Right hindlimb (tissue), 1 donor: ENCODE results near the gene TAS2R14.

Source experiments
- DNase-seq: peaks from one replicate; pipeline ENCODE4 v3.0.0-alpha.2; 2018

TAS2R14 gene, protein sequence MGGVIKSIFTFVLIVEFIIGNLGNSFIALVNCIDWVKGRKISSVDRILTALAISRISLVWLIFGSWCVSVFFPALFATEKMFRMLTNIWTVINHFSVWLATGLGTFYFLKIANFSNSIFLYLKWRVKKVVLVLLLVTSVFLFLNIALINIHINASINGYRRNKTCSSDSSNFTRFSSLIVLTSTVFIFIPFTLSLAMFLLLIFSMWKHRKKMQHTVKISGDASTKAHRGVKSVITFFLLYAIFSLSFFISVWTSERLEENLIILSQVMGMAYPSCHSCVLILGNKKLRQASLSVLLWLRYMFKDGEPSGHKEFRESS

DNA sequence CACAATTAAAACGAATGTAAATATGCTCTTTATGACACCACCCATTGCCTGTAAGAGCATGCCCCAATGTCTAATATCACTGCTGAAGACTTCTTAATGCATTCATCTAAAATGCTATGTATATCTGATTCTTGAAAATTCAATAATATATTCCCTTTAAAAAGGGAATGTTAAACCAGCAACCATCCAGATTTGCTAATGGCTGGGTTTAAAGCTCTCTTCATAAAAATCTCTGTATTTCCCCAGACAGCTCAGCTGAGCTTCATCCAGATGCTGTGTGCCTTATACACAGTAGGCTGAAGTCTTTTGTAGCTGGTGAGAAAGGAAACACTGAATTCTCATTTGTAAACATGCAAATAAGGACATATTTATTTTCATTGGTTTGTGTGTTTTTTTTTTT lies at the start of gene TAS2R14:
TSS of gene TAS2R14 (minus strand) at position 101 of the 400 bp plus-strand sequence. CDS start at position 45, 56 bp downstream.
- no peak for DNase-seq

DNA sequence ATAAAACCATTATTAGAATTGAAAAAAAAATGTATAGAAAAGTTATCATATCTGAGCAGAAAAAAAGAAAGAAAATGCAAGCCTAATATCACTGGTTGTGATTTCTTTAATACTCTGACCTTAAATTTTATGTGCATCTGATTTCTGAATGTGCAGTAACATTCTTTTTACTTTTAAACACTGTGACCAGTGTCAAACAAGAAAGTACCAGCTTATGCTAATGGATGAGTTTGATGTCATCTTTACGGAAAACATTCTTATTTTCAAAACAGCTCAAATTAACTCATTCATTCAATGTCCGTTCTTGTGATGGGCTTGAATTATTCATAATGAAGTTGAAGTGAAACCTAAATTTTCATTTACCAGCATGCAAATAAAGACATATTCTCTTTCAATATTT lies 47.7 kb upstream of the TAS2R14 start, which contains the start of gene TAS2R50:
TSS of gene TAS2R50 (minus strand) at position 101 of the 400 bp plus-strand sequence. CDS start at position 49, 52 bp downstream.
- no peak for DNase-seq

DNA sequence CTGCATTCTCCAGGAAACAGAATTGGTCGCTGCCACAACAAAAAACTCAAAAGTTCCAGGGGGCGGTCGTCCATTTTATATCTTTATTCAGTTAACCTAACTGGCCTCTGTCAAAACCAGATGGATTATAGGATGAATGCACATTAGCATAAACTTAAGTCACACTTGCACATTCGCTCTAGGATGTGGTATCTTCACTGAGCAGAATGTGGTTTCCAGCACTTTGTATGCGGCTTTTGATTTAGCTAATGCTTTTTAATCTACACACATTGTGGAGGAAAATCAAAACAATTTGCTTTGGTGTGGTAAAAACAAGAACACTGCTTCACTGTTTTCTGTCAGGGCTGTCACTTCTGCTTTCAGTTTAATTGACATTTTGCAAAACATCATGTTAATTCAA lies 43.2 kb upstream of the TAS2R14 start:
- no peak for DNase-seq

DNA sequence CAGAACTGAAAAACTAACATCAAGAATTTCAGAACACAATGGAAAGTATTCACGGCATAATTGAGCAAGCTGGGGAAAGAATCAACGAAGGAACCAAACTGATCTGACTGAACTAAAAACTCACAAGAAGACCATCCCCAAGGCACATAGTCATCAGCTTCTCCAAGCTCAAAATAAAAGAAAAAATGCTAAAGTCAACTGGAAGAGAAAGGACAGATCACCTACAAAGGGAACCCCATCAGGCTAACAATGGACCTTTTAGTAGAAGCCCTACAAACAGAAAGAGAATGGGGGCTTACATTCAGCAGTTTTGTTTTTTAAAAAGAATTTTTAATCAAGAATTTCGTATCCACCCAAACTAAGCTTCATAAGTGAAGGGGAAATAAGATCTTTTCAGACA lies 35.9 kb upstream of the TAS2R14 start:
- DNase-seq: no peak

DNA sequence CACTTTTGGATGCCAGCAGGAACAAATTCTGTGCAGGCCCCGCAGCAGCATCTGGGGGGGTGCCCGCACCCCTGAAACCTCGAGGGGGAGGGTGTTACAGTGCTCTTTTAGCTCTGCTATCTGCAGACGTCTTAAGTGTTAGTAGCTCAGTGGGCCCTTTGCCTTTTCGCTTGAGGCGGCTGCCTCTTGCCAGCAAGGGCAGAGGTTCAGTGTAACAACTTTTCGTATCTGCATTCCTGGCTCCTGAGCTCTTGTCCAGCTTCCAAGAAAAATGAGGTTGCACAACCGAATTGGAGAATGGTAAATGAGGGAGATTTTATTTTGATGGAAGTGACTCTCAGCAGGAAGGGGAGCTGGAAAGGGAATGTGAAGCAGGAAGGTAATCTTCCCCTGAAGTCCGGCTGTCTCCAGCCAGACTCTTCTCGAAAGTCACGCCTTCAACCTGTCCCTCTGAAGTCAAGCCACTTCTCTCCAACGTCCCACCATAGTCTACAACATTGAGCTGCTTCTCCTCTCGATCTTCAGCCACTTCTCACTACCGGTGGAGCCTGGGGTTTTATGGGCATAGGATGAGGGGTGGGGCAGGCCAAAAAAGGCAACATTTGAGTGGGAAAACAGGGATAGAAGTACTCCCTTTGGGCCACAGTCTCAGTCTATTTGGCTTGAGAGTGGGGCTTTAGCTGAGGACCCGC lies 29.8 kb upstream of the TAS2R14 start:
- DNase-seq: peak; percentile 14

DNA sequence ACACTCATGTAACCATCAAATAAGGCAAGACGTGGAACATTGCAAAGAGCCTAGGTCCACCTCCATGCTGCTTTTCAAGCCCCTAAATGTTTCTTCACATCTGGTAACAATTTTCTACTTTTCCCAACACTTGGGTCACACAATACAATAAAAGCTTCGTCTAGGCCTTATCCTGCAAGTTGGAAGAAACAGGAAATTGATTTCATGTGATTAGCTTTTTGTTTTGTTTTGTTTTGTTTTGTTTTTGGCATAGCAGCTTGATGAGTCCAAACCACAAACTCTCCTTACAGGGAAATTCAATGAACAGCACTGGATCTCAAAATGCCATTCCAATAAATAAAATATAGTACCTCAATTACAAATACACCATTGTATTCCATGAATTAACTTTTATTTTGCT lies 28.3 kb upstream of the TAS2R14 start:
- no peak for DNase-seq

DNA sequence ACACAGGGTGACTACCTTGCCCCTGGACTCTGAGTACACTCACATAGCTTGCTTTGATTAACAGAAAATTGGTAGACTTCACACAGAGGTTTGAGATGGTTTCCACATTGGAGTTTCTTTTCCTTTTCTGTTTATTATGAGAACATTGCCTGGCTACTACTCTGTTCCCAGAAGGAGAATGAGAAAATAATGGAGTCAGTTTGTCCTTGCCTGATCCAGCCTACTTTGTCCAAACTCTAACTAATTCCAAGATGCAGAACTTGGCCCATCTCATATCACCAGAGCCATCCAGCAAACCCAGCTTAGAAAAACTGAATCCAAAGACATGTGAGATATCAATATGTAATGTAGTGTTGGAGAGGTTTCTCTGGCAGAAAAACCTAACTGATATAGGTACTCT lies 27.3 kb upstream of the TAS2R14 start:
- no peak for DNase-seq

DNA sequence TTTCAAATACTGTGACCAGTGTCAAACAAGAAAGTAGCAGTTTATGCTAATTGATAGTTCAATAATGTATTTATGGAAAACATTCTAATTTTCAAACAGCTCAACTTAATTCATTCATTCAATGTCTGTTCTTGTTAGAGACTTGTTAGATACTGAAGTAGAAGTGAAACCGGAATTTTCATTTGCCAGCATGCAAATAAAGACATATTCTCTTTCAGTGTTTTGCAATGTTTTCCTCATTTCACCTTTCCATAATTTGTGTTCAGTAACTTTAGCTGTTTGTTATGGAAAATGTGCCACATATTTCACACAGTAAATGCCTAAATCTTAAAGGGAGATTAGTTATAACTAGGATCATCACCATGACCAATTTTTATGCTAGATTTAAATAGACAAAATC lies 26.4 kb upstream of the TAS2R14 start:
- no peak for DNase-seq

DNA sequence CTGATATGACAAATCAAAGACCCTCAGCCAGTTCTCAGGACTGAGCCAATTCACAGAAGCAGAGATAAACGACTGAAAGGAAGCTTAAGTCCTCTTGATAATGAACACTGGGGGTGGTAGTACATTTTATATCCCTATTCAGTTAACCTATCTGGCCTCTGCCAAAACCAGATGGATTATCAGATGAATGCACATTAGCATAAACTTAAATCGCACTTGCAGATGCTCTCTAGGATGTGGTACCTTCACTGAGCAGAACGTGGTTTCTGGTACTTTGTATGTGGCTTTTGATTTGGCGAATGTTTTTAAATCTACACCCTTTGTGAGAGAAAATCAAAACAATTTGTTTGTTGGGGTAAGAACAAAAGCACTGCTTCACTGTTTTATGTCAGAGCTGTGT lies 21.1 kb upstream of the TAS2R14 start:
- DNase-seq: no peak

DNA sequence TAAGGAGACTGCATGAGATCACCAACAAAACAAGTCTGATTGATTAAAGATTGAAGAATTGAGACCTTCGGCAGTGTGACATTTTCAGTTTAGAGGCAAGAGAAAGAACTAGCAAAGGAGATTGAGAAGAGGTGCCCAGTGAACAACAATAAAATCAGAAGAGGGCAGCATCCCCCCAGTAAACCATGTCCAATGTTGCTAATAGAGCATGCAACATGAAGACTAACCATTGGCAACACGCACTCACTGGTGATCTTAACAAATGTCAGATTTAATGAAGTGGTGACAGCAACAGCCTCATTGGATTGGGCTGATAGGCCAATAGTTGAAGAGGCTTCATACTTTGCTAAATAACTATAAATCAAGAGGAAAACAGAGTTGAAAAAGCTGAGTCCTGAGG lies 20.7 kb upstream of the TAS2R14 start:
- no peak for DNase-seq

DNA sequence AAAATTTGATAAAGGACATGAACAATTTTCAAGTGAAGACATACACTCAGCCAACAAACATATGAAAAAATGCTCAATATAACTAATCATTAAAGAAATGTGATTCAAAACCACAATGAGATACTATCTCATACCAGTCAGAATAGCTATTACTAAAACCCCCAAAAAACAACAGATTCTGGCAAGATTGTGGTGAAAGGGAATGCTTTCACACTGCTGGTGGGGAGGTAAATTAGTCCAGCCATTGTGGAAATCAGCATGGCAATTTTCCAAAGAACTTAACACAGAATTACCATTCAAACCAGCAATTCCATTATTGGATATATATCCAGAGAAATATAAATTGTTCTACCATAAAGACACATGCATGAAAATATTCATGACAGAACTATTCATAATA lies 18.7 kb upstream of the TAS2R14 start:
- no peak for DNase-seq

DNA sequence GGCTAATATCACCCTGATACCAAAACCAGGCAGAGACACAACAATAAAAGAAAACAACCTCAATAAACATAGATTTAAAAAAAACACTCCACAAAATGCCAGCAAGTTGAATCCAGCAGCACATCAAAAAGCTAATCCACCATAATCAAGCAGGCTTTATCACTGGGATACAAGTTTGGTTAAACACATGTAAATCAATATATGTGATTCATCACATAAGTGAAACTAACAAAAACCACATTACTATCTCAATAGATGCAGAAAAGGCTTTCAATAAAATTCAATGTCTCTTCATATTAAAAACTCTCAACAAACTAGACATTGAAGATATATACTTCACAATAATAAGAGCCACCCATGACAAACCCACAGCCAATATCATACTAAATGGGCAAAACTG lies 17.0 kb upstream of the TAS2R14 start:
- no peak for DNase-seq

DNA sequence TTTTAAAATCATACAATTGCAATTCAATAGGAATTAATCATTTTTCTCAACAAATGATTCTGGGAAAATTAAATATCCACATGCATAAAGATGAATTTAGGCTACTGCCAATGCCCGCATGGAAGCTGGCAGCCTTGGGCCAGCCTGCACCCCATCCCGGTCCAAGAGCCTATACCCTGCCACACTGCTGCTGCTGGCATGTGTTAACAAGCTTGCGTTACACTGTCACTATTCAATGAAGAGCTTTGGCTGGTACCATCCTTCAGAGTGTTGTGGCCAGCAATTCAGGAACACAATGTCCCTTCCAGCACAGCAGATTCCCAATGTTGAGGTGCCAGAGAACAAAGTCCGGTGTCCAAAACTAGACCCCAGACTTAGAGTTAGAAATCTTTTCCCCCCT lies 13.6 kb upstream of the TAS2R14 start:
- no peak for DNase-seq

DNA sequence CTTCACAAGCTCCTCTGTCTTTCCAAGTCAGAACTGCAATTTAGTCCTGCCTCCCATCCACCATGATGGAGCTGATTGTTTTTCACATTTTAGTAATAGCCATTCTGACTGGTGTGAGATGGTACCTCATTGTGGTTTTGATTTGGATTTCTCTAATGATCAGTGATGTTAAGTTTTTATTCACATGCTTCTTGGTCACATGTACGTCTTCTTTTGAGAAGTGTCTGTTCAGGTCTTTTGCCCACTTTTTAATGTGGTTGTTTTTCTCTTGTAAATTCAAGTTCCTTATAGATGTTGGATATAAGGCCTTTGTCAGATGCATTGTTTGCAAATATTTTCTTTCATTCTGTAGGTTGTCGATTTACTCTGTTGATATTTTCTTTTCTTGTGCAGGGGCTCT lies 4.1 kb upstream of the TAS2R14 start:
- DNase-seq: no peak

DNA sequence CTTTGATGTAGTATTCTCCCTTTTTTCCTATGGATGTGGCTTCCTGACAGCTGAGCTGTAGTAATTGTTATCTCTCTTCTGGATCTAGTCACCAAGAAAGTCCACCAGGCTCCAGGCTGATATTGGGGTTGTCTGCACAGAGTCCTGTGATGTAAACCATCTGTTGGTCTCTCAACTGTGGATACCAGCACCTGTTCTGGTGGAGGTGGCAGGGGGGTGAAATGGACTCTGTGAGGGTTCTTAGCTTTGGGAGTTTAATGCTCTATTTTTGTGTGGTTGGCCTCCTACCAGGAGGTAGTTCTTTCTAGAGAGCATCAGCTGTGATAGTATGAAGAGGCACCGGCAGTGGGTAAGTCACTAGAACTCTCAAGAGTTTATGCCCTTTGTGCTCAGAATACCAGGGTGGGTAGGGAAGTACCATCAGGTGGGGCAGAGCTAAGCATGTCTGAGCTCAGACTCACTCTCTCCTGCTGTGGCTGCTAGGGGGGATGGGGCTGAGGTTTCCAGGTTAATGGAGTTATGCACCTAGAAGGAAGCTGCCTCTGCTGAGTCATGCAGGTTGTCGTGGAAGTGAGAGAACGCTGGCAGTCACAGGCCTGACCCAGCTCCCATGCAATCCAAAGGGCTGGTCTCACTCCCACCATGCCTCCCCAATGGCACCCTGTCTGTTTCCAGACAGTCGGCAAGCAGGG lies 3.0 kb upstream of the TAS2R14 start:
- no peak for DNase-seq

DNA sequence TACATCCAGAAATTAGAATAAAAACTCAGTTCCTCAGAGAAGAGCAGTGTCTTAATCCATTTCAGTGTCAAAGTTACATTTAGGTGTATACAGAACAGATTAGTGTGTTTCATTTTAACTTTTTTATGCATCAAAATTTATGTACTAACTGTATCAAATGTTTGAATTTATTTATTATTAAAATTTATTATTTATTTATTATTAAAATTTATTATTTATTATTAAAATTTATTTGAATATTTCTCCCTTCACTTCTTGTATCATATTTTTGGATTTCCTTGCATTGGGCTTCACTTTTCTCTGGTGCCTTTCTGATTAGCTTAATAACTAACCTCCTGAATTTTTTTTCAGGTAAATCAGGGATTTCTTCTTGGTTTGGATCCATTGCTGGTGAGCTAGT lies 2.3 kb upstream of the TAS2R14 start:
- DNase-seq: no peak

DNA sequence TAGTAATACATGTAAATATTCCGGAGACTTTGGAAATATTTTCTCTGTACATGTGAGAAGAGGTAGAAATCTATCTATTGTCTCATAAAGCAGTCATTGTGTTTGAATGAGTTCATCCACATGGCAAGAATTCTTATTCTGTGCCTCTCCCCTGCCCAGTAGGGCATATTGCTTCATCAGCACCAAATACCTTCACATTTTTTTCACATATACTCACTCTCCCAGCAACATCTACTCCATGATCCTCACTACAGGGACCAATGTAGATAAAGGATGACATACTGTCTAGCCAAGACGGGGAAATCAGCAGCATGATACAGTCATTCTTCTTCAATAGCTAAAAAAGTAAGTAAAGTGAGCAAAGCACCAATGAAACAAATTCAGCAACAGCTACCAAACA lies 1.3 kb upstream of the TAS2R14 start:
- DNase-seq: no peak

DNA sequence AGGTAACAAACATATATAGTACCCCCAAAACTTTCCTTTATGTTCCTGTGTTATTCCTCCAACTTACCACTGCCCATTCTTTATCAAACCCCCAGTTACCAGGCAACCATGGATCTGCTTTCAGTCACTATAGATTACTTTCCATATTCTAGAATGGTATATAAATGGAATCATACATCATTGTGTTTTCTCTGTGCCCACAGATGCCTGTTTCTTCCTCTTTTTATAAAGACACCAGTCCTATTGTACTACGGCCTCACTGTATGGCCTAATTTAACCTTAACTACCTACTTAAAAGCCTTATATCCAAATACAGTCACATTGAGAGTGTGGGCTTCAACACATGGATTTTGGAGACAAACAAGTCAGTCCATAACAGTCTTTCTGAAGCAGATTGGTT lies 2.6 kb downstream of the TAS2R14 start:
- DNase-seq: no peak

DNA sequence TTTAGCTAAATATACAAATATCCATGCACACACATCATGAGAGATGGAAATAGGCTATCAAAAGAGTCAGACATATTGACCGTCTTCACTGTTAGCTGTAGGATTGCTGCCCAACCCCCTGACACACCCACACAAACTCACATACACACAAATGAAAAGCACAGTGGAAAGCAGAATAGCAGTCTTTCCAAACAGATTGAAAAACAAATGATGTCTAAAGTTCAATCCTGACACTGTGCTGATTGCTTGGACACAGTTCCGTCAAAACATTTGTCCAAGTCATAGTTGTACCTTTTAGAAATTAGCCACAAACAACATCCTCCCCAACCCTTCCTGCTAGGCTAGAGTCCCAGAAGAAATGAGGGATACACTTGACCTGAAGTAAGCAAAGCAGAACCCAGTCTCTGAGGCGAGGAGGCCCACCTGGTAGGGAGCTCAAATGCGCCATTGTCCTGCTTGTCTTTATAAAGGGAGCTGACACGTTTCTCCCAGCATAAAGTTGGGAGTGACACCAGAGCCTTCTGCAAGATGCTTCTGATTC lies 10.2 kb downstream of the TAS2R14 start, which contains the start of gene PRH2:
TSS of gene PRH2 (plus strand) at position 491 of the 541 bp plus-strand sequence. CDS start at position 529, 38 bp downstream.
- no peak for DNase-seq

DNA sequence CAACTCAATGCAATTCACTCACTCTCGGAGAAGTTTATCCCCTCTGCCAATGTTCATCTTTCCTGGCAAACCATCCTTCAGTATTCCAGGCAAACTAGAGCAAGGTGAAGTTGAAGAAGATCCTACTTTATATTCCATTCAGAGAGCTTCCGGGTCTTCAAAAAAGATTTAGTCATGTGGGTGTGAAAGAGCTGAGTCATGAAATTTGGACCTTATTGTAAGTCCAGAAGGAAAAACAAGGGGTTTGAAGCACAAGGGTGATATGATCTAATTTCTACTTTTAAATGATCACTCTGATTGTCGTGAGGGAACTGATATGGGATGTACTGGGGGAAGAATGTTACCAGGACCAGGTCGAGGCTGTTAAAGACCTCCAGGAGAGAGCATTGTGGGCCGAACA lies 12.8 kb downstream of the TAS2R14 start:
- DNase-seq: no peak

DNA sequence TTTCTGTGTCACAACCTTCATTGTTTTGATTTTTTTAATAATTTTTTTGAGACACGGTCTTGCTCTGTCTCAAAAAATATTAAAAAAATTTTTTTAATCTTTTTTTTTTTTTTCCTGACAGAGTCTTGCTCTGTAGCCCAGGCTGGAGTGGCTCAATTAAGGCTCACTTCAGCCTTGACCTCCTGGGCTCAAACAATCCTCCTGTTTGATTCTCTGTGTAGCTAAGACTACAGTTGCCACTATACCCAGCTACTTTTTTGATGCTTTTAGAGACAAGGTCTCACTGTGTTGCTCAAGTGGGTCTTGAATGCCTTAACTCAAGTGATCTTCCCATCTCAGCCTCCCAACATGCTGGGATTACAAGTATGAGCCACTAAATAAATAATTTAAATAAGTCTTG lies 19.3 kb downstream of the TAS2R14 start:
- DNase-seq: no peak

DNA sequence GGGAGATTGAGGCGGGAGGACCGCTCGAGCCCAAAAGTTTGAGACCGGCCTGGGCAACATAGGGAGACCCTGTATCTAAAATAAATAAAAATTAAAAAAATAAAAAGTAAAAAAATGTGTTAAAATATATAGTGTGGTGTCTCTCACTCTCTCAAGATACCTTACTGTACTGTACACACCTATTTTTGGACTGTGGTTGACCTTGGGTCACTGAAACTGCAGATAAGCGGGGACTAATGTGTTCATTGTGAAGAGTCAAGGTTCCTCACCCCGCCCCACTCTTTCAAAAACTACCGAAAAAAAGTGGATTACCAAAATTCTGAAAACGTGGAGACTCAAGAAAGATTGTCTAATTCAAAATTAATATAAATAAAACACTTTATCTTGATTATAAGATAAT lies 28.7 kb downstream of the TAS2R14 start:
- DNase-seq: no peak

DNA sequence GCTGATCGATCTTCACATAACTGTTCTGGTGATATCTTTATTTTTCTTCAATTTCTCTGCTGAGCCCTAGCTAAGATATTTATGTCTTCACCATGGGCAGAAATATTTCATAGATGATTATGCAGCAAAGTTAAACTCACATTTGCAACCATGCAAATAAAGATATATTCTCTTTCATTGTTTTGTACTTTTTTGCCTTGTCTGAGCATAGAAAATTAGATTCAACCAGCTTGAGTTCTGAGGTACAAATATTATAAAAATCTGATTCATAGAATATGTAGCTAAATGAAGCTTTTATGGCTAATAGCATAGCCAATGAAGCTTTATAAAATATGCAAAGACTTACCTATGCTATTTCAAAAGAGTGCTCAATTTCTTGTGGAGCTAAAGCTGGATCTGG lies 29.6 kb downstream of the TAS2R14 start, which contains the start of gene TAS2R13:
TSS of gene TAS2R13 (minus strand) at position 101 of the 400 bp plus-strand sequence. CDS start 264 bp downstream, outside the sequence.
- DNase-seq: no peak
